Suprapubic skin (tissue), 4 donors: ENCODE measurements around the gene NTSR1.

Experiments used
- CTCF ChIP-seq, 2 donors: fragments of 200-600 bp in 1 of 2; fragments of 450-650 bp in 1 of 2; sonication (generic) in 1 of 2; IDR thresholded peaks; one replicate each; pipeline ENCODE4 v1.5.1; 2016 to 2019; ENCODE audit warnings: antibody characterized with exemption in 2 of 2, mild to moderate bottlenecking in 1 of 2, moderate library complexity in 1 of 2
- EP300 ChIP-seq: sonication (generic); formaldehyde crosslinking; IDR thresholded peaks from one replicate; pipeline ENCODE4 v1.6.1; 2017; ENCODE audit warnings: antibody characterized with exemption
- POLR2A ChIP-seq, 2 donors: fragments of 450-650 bp; IDR thresholded peaks; one replicate each; pipeline ENCODE4 v1.6.1; 2017; ENCODE audit warnings: antibody characterized with exemption in 2 of 2, mild to moderate bottlenecking in 2 of 2, moderate library complexity in 2 of 2
- POLR2AphosphoS5 ChIP-seq, 3 donors: sonication (generic); formaldehyde crosslinking; IDR thresholded peaks; one replicate each; pipeline ENCODE4 v1.6.1; 2017; ENCODE audit warnings: antibody characterized with exemption in 3 of 3

GRCh38 chr20:62679978-62680589, 28.6 kb upstream of the NTSR1 start:
- TF ChIP-seq POLR2A (IDR thresholded peaks at IDR 0.05) (no peak), POLR2AphosphoS5 (IDR thresholded peaks at IDR 0.05) (no peak), EP300 (no peak), CTCF (IDR thresholded peaks at IDR 0.05) (no peak)
